Measurements from ENCODE around the gene DEDD2.

DNA sequence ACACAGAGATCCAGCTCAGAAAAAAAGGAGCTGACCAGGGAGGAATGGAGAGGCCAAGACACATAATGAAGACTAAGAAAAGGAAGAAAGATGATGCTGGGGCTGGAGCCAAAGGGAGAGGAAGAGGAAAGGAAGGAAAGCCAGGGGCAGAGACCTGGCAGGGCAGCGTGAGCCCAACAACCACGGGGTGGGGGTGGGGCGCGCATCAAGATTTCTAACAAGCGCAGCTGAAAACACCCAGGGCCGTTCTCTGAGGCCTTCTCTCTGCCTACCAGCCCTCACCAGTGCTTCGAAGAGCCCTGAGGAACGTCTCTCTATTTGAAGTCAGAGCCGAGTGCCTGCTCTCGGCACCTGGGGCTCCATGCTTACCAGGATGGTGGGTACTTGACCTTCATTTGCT lies 61.7 kb downstream of the DEDD2 start:
- TF ChIP-seq, protein P1, sequence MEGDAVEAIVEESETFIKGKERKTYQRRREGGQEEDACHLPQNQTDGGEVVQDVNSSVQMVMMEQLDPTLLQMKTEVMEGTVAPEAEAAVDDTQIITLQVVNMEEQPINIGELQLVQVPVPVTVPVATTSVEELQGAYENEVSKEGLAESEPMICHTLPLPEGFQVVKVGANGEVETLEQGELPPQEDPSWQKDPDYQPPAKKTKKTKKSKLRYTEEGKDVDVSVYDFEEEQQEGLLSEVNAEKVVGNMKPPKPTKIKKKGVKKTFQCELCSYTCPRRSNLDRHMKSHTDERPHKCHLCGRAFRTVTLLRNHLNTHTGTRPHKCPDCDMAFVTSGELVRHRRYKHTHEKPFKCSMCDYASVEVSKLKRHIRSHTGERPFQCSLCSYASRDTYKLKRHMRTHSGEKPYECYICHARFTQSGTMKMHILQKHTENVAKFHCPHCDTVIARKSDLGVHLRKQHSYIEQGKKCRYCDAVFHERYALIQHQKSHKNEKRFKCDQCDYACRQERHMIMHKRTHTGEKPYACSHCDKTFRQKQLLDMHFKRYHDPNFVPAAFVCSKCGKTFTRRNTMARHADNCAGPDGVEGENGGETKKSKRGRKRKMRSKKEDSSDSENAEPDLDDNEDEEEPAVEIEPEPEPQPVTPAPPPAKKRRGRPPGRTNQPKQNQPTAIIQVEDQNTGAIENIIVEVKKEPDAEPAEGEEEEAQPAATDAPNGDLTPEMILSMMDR (IDR thresholded peaks at IDR 0.05): no peak
- TF ChIP-seq POLR2A (IDR thresholded peaks at IDR 0.05) (no peak), POLR2AphosphoS5 (IDR thresholded peaks at IDR 0.05) (no peak), EP300 (IDR thresholded peaks at IDR 0.05) (no peak)

Data from upper lobe of left lung (tissue), 4 donors.